CD4-positive, alpha-beta T cell treated with Interleukin-21 for 1 hour (primary cell): ENCODE data around the gene CALML3.

ENCODE experiments used
- DNase-seq: peaks from one replicate; pipeline ENCODE4 v3.0.0-alpha.2; 2020

The CALML3 gene

DNA sequence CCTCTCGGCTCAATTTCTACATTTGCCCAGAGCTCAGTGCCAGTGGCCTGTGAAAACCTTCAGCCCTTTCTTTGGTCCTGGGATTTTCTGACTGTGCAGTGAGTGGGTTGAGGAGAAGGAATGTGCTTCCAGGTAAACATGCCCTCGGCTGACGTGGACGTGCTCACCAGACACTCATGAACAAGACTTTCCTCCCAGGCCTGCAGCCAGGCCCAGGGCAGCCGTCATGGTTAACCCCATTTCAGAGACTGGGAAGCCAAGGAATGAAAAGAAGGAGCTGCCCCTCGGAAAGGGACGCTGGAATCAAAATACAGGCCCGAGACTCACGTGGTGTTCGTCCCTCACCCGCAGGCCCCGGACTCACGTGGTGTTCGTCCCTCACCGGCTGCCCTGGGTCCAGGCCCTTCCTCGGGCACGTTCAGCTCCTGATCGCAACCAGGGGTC is 16.6 kb upstream of the CALML3 start:
- no peak for DNase-seq

DNA sequence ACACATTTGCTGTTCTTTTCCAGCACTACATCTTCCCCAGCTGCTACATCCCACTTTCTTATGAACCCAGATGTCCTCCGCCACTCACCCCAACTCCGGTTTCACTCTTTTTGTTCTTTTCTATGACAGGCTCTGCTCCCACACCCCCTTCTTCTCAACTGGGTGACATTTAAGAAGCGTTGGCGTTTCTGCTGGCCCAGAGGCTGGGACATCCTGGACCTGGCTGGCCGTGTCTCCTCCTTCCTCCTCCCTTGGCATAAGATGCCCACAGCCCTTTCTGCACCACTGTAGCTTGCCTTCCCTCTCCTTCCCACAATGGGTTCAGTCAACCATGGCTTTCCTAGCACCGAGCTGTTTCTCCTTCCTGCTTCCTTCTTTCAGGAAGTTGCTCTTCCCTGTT is 16.0 kb upstream of the CALML3 start:
- DNase-seq = no peak

DNA sequence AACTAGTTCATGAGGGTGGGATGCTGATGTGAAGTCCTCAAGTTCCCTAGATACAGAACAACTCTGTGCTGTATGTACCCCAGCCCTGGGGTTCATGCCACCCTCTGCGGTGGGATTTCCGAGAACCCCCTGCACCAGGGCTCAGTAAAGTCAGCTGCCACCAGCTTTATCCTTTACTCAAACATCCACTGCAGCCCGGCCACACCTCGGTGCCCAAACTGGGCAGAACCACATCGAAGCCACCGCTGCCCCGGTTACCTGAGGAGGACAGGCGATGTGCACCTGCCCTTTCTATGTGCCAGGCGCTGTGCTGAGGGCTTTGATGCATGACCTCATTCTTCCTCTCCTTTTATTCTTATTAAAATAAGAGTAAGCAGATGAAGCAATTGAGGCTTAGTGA is 15.5 kb upstream of the CALML3 start:
- no peak for DNase-seq

DNA sequence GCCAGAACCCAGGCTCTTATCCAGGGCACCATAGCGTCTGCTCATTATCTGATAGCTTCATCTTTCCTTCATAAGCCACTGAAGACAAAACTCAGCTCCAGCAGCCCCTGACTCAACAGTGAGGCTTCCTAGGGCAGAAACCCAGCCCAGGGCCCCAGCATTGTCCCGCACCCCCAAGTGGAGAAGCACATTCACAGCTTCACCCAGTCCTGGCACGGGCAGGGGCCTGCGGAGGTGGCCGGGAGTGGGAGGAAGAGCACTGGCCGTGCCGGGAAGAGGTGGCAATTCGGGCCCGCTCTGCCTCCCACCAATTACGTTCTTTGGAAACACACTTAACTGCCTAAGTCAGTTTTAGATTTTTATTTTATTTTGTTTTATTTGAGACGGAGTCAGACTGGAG is 15.1 kb upstream of the CALML3 start:
- DNase-seq = no peak

DNA sequence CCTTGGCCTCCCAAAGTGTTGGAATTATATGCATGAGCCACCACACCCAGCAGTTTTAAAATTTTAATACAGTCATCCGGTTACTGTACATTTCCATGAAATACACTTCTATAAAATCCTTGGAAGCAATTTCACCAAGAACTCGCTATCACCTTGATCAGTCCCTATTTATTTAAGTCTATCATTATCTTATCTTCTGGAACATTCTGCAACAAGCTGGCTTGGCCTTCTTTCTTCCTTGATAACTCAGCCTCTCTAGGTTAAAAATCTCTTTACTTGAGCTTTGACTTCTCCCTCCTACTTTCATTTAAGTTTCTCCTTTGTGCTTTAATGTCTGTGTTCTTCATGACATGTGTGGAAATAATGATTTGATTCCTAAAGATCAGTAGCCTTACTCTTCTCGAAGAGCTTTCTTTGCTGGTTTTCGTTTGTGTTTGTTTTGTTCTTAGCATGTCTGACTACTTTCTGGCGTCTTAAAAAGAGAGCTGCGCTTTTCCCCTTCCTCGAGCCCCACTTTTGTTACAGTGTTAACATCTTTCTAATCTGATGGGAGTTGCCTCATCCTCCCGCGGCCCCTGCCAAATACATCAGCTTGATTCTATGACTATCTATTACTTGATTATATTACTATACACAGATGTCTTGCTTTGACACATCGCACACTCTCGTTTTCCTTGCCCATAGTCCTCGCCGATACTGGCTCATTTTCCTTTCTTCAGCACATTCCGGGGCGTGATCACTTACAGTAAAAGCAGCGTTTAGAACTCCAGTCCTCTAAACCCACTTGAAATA is 14.3 kb upstream of the CALML3 start:
- DNase-seq = no peak

DNA sequence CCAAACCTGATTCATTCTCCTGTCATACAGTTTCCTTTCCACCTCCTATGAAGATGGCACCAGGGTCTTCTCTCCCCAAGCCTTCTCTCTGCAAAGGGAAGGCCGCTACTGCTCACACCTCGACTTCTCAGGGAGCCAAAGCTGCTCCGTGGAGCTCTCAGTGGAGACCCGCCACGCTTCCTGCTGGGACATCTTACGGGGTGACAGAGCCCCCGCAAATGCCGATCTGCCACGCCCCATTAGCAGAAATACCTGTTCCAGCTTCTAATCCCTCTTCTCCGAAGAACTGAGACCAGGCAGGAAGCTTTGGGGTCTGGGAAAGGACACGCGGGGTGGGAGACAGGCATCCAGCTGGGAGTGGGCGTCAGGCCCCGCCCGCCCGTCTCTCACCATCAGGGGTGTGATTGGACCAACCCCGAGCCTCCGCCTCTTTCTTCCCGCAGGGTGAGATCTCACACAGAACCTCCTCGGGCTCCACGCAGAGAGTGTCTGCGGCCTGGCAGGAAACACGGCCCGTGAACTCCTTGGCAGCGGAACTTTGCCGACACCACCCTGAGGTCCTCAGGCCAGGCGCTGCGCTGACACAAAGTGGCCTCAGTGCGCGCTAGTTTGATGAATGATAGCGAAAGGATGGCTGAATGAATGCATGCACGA is 13.4 kb upstream of the CALML3 start:
- DNase-seq = no peak

DNA sequence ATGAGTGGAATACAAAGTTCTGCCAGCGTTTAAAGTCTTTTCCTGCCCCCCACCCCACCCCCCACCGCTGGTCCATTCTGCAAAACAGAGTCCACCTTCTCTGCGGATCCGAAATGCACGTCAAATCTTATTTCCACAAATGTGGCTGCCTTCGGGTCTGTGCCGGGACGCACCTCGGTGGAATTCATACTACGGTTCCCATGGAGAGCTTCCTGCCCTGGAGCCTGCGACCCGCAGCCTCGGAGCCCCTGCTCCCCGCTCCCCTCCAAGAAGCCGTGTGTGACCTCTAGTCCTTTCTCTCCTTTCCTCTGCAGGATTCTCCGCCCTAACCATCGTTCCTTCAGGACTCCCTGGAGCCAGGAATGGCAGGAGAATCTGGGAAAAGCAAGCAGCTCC is 12.9 kb upstream of the CALML3 start:
- no peak for DNase-seq

DNA sequence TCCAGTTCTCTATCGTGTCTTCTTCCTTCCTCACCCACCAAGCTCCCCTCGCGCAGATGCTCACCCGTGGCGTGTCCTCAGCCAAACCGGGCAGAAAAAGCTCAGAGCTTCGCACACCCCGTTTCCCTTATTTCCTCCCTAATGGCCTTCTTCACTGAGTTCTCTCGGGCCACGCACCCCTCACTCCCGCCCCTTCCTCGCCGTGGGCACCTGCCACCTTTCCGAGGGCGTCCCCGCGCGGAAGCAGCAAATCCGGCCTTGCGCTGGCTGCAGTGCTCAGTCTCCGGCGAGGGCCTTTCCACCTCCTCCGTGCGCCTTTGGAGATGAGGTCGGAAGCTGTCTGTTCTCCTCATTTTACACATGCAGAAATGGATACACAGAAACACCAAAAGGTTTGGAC is 12.4 kb upstream of the CALML3 start:
- DNase-seq = no peak

DNA sequence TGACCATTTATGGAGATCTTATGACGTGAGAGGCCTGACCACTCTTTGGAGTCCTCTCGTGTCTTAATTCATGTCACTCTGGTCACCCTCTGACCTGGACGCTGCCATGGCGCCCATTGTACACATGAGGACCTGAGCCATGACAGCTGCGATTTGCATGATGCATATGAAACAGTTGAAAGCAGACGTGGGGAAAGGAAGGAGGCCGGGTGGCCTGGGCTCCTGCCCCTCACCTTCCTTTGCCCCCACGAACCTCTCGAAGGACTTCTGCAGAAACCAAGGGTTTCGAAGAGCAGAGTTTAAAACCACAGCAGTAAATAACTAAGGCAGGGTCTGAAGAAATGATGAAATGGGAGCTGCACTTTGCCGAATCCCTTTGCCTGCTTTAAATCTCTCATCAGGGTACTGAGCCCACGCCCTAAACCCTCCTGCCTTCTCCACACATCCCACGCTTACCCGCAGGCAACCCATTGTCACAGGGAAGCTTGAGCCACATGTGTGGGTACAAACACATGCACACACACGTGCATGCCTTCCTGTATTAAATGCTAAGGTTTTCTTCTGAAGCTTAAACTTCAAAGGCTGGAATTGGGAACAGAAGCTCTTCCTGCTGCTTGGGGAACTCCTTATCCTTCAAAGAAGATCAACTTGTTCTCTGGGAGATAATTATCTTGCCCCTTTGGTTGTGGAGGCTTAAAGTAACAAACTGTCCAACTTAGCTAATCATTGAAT is 11.7 kb upstream of the CALML3 start:
- no peak for DNase-seq

DNA sequence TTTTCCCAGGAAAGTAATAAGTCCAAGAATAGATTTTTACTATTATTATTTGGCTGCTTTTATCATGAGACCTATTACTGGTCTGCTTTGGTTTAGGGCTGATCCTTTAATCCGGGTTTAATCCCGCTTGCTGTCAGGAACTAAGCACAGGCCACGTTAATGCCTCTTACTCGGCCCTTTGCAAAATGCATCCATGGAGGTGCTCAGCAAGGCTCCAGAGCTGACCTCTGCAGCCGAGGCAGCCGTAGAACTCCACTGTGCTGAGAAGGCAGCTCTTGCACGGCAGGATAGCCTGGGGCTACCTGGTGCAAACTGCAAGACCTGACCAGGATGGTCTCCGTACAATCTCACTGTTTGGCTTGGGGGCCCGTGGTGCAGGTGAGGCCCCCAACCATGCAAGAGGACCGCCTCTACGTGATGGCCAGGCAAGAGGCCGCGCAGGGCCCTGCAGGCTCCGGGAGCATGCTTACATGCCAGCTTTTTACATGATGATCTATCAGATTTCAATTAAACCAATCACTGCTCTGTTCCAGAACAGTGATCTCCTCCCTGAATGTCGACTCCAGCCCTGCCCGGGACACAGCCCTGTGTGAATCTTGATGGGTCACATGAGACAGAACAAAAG is 10.4 kb upstream of the CALML3 start:
- no peak for DNase-seq

DNA sequence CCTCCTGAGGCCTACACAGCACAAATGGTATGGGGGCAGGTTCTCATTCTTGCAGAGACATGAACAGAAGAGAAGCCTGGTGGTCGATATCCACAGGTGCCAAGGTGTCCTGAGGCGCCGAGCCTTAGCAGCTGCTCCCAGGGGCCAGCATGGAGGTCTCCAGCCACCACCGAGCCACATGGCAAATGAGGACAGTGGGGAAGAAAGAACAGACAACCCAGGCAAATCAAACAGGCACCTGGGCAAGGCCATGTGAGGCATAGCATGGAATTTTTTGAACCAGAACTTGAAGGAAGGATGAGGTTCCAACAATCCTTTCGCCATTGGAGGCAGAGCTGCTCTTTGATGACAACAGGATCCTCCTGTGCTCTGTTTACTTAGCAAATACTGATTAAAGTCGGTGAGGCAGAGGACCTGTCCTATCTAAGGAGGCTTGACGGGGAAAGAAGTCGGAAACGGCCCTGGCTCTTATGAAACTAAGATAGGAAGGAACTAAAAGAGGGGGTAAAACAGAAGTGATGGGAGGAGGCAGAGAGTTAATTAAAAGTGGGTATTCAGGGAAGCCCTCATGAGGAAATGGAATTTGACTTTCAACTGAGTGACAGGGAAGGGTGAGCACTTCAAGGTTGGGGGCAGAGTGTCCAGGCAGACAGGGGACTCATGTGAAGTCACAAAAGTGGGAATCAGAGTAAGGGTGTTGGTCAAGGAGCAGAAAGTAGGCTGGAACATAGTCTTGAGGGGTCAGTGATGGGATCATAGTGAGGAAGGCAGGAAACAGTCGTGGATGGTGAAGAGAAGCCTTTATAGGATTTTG is 8.6 kb upstream of the CALML3 start:
- no peak for DNase-seq

DNA sequence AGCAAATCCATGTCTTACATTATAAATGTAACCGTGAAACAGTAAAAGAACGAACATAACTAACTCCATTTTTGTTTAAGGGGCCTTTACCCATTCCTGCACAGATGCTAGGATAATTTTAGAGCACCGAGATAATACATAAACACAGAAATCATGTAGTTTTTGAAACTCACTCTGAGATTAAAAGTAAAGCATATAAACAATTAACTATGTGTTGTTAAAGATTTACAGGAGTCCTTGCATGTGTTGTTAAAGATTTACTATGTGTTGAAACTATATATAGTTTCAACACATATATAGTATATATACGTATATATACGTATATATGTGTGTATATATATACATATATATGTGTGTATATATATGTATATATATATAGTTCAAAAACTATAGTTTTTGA is 7.2 kb upstream of the CALML3 start:
- no peak for DNase-seq

DNA sequence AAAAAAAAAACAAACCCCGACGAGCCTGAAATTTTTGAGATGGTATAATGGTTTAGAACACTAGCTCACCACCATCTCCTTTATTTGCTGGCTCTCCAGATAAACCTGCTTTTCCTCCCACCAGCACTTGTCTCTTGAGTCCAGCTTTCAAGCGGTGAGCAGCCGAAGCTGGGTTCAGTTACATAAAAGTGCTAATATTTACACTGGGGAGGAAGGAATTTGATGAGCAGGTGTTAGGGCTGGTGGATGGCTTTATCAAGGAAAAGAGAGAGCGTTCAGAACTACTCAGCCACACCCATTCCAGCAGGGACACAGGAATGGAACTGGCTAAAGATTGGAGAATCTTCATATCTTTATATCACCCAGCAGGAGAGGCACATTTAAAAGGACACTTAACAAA is 6.6 kb upstream of the CALML3 start:
- DNase-seq = no peak

DNA sequence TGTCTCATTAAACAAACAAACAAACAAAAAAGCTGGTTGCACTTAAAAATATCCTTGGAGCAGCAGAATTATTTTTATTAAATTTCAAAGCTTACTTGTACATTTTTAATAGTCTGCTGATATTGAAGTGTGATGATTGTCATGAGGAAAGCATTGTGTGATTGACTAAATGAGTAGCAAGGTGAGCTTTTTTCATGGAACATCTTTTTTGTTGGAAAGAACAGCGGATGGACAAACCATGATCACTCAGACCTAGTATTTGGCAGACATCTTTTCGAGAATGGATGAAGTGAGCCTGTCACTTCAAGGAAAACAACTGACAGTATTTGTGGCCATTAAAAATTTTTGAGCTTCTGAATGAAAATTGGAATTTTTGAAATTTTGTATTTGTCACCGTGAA is 5.7 kb upstream of the CALML3 start:
- no peak for DNase-seq

DNA sequence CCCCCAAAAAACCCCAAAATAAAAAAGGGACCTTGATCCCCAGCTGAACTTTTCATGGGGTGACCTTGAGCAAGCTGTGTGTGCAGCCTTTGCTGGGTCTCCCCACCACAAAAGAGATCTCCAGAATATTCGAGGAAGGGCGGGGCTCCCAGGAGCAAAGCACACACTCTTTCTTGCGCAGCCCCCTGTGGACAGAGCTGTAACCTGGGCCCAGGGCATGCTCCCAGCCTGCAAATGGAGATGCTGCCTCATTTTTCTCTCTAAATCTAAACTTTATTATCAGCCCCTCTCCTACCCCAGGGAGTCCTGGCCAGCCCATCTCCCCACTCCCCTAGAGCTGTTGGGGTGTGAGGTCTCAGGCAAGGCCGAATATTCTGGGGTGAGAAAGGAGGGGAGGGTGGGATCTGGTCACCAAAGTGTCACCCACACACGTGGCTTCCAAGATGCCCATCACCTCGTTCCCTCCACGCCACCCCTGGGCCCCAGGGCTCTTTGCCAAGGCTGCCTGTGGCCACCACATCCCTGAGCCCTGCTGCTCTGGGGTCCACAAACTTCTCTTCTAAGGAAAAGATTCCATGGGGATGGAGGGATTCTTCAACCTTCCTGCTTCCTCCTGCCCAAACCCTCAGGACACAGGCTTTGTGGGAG is 1.7 kb upstream of the CALML3 start:
- DNase-seq = no peak

DNA sequence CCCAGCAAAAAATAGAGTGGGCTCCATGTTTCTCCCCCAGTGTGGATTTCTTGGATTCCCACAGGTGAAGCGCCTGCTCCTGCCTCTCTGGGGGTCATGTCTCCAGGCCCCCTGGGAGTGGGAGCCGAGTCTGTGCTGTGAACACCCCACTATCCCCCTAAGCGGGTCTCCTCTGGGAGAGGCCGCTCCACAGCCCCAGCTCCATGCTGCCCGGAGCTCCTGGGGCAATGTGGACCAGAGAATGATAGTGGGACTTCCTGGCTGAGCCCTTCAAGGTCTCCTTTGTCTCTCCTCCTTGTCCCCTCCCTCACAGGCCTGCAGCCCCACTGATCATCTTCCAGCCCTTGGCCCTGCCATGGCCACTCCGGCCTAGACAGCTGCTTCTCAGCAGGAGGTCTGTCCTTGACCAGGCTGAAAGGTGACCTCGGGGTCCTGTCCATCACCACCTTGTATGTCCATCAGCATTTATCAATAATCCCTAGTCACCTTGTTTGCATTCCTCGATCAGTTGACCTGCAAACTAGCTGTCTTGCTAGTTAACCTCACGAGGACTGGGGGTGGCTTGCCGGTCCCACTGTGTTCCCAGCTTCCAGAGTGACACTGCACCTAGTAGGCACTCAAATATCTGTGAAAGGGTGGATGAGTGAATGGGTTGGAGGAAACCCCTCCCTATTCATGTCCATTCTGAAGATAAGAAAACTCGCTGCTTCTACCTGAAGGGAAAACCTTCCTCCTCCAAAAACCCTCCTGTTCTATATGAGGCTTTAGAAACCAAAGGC is 776 bp upstream of the CALML3 start:
- no peak for DNase-seq

DNA sequence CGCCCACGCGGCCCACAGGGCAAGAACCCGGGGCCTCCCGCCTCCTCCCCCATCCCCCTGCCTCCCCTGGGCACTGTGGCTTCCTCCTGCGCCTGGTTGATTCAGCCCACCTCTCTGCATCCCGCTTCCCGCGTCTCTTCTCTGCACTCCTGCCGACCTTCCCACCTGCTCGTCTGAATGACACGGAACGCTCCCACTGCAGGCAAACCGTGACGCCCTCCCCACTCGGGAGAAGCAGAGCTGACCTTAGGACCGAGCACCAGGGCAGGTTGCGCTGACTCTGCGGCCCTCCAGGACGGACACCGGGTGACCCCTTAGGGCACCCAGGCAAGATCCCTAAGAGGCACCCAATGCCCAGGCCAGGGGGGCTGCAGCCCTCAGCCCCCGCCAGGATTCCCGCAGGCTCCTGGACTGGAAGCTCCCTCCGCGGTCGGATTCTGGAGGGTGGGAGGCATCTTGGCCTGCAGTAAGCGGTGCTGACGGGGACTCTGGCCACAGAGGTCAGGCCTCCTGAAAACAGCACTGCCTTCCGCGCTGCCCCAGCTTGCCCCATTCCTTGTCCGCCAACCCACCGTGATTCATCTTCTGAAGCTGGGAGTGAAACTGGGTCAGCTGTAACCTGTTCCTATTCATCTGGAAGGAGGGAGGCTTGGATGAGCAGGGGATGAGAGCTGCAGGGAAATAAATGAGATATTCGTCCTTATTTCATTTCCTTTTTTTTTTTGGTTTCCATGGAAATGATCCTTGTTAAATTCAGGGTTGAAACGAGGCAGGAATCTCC is 990 bp downstream of the CALML3 start:
- DNase-seq = no peak

DNA sequence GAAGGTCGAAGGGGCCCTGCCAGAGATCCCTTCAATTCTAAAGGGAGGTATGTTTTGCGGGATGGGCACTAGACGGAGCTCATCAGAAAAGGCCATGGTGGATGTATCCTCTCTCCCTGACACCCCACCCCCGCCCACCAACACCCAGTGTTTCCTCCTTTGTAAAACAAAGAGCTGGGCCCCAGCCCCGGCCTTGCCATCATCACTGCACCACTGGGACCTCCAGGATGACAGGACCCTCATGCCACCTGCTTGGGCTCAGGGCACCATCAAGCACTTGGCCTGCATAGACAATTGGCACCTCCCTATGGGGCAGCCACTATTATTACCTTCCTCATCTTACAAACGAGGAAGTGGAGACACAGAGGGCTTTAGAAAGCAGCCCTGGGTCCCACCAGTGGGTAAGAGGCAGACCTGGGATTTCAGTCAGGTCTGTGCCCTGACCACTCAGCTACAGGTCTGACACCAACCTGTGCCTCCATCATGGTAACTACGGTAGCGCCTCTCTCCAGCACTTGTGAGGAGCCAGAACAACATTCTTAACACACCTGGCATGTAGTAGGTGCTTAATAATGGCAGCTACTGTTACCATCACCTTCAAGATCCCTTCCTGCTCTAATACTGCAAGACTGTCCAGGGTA is 2.0 kb downstream of the CALML3 start:
- no peak for DNase-seq

DNA sequence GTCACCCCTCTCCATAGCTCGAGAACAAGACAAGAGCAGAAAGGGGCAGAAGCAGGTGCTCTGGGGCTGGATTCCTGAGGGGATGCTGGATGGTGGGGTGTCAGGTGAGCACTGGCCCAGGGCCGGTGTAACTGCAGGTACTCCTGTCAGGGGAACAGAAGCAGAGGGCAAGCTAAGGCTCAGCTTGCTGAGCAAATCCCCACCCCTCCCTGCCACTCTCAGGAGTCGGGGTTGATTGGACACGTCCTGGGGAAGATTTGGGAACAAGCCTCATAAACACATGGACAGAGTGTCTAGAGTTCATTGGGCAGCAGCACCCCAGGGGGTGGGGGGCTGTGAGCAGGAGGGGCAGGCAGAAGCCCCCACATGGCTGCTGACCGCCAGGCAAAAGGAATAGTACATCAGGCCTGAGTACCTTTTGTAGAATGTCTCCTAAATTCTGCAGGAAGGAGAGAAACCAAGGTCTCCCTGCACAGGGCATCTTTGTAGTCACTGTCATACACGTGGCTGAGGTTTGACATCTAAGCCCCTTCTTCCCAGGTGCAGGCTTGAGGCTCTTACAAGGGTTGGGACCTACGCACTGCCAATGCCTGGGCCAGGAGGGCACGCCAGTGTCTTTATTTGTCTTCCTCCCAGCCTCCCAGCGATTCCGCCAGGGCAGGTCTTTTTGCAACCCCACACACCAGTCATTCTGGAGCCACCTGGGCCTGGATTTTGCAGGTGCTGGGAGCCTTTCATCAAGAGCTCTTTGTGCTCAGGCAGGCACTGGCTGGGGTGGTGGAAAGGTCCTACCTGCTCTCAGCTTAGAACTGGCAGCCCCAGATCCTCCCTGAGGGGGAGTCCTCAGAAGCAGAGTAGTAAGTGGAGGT is 2.8 kb downstream of the CALML3 start:
- no peak for DNase-seq
